Breast epithelium (tissue), 4 donors: ENCODE data around the gene ZNF22. TPM values are rescaled to one million over a fixed set of nuclear protein-coding genes. Genes with fewer than 3 reads are reported as not detected.
A peak's percentile ranks its signal among the peaks of the same experiment; 100 is the strongest.

ENCODE experiments used
- DNase-seq, 2 donors: peaks; one replicate each; pipeline ENCODE4 v3.0.0-alpha.2; 2019; ENCODE audit warnings: low spot score in 2 of 2
- H3K27ac ChIP-seq, 2 donors: fragments of 200-600 bp; sonication (generic) in 1 of 2; one replicate each; pipeline ENCODE4 v1.5.1; 2016 to 2019; ENCODE audit warnings: mild to moderate bottlenecking in 1 of 2
- H3K27me3 ChIP-seq, 2 donors: fragments of 200-600 bp; sonication (generic) in 1 of 2; one replicate each; pipeline versions ENCODE4 v1.5.1 to v1.6.0; 2017 to 2019; ENCODE audit warnings: control low read depth in 1 of 2, mild to moderate bottlenecking in 1 of 2
- H3K36me3 ChIP-seq: fragments of 200-600 bp; one replicate; pipeline ENCODE4 v1.5.1; 2019
- H3K4me1 ChIP-seq, 2 donors: fragments of 200-600 bp; sonication (generic); one replicate each; pipeline ENCODE4 v1.5.1; 2016 to 2019; ENCODE audit warnings: control low read depth in 1 of 2
- H3K4me3 ChIP-seq, 3 donors: fragments of 200-600 bp; sonication (generic); 1 replicate in 2 of 3; 2 replicates in 1 of 3; pipeline ENCODE4 v1.5.1; 2016 to 2019; ENCODE audit warnings: mild to moderate bottlenecking in 3 of 3, moderate library complexity in 2 of 3
- H3K9me3 ChIP-seq, 2 donors: fragments of 200-600 bp; sonication (generic) in 1 of 2; one replicate each; pipeline ENCODE4 v1.5.1; 2016 to 2019; ENCODE audit warnings: control low read depth in 1 of 2
- POLR2A ChIP-seq: fragments of 450-650 bp; IDR thresholded peaks from one replicate; pipeline ENCODE4 v1.6.1; 2016; ENCODE audit warnings: antibody characterized with exemption, mild to moderate bottlenecking, moderate library complexity
- POLR2AphosphoS5 ChIP-seq, 3 donors: sonication (generic); formaldehyde crosslinking; IDR thresholded peaks; one replicate each; pipeline ENCODE4 v1.6.1; 2017; ENCODE audit warnings: antibody characterized with exemption in 3 of 3
- intact Hi-C: fragments of 100-400 bp; cut with DNase I; formaldehyde crosslinking; loops from one replicate; pipeline ENCODE4 v1.15.1; 2023; ENCODE audit warnings: low total_unique reads
- total RNA-seq, 3 donors: library from RNA; depleted of rRNA; stranded (reverse); fragments of >200 nt; gene quantifications; one replicate each; pipeline ENCODE4 v1.1.0, GENCODE V29; 2016
- TF ChIP-seq, protein P1 (sequence below), 3 donors: fragments of 450-650 bp; IDR thresholded peaks; one replicate each; pipeline ENCODE4 v1.5.1; 2016 to 2017; ENCODE audit warnings: antibody characterized with exemption in 3 of 3, mild to moderate bottlenecking in 3 of 3, moderate library complexity in 3 of 3

ZNF22 gene
- total RNA-seq, 3 donors from 2014 or later = 32.0 to 54.1 (median 34.2) TPM

DNA sequence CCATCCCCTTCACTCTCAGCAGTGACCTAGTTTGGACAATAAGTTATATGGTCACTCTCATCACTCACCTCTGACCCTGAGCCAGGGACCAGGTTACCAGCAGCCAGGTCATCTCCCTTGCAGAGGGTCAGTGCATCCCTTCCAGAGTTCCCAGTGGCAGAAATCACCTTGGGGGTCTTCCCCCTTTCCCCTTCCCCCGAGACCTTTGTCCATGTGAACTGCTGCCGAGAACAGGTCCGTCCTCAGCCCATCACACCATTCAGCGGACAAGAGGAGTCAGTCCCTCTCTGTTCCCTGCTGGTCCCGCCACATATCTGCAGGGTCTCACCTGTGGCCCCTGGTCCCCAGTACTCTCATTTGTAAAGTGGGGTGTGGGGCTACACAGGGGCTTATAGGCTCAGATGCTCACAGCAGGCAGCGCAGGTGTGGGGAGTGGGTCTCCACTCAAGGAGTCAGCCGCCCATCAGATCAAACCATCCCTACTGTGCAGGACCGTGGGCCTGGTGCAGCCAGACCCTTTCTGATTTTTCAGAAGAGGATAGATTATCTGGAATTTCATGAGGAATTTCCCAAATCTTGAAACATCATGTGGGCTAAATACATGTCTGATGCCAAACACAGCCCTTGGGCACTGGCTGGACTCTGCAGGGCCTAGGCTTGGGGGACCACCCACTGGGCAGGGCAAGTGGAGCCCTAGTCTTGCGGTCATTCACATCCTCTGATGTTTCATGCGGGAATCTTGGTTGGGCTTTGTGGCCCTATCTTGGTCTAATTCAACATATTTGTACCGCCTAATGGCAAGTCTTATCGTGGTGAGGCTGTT is 28.6 kb upstream of the ZNF22 start:
- no peak for DNase-seq
- Histone ChIP-seq H3K27ac (peak overlapping the region; percentile 92 to 95), H3K36me3 (no peaks in the 10 kb centered on the region), H3K9me3 (no peaks in the 10 kb centered on the region), H3K4me3 (no peak overlapping the region), H3K4me1 (peaks cover 2 to 17% of the 10 kb centered on the region in 2 donors), H3K27me3 (no peaks in the 10 kb centered on the region)
- intact Hi-C loops = no loop called here
- TF ChIP-seq, protein P1, sequence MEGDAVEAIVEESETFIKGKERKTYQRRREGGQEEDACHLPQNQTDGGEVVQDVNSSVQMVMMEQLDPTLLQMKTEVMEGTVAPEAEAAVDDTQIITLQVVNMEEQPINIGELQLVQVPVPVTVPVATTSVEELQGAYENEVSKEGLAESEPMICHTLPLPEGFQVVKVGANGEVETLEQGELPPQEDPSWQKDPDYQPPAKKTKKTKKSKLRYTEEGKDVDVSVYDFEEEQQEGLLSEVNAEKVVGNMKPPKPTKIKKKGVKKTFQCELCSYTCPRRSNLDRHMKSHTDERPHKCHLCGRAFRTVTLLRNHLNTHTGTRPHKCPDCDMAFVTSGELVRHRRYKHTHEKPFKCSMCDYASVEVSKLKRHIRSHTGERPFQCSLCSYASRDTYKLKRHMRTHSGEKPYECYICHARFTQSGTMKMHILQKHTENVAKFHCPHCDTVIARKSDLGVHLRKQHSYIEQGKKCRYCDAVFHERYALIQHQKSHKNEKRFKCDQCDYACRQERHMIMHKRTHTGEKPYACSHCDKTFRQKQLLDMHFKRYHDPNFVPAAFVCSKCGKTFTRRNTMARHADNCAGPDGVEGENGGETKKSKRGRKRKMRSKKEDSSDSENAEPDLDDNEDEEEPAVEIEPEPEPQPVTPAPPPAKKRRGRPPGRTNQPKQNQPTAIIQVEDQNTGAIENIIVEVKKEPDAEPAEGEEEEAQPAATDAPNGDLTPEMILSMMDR (IDR thresholded peaks at IDR 0.05) = no peak
- TF ChIP-seq POLR2A = no peak
- TF ChIP-seq POLR2AphosphoS5 (IDR thresholded peaks at IDR 0.05) = peak in 2 of 3 donors; percentile 7 to 70

DNA sequence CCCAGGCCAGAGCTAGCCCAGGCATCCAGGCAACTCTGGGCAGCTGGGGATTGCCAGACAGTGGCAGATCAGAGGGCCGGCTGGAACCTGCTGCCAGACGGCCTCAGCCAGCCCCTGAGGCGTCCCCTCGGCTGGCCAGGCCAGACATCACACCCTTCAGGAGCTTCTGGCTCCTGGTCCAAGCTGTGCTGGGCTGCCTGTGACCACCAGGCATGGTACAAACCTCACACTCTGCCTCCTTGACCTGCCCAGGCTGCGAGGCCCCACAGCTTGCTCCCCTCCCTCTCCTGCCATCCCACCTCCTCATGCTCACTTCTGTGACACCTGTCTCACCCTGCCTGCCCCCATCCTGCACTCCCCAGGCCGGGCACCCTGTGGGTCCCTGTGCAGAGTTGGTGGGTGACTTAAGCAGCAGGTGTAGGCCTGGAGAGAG is 27.8 kb upstream of the ZNF22 start:
- H3K36me3 ChIP-seq = no peaks in the 10 kb centered on the region

DNA sequence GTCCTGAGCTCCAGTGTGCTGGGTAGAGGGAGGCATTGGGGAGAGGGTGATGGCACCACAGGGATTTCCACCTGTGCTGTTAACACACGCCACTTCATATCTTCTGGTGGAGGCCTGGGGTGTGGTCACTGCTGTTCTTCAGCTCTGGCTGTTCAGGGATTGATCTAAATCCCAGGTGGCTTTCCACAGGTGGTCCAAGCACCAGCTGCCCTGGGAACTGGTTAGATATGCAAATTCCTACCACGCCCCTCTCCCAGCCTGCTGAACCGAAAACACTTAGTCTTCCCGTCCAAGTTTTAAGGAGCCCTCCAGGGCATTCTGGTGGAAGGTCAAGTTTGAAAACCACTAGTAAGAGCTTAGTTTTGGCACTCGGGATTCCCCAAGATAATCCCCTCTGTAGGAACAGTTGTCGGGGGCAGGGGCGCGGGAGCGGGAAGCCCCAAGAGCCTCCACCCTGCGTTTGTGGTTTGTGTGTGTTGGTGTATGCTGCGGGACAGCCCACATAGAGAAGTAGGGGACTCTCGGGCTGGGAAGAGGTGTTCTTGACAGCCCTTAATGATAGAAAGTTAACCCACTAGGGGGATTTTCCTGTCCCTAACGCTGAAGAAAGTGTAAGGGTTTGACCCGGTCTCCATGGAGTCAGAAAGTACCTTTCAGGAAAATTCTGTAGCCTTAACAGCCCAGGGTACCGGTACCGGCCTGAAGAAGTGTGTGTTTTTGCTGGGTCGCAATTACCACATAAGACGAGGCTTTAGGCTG is 27.2 kb upstream of the ZNF22 start:
- peak overlapping the region; percentile 92 to 95 for H3K27ac ChIP-seq
- no peaks in the 10 kb centered on the region for H3K36me3 ChIP-seq
- no peak for TF ChIP-seq POLR2AphosphoS5 (IDR thresholded peaks at IDR 0.05)
- TF ChIP-seq, protein P1 (IDR thresholded peaks at IDR 0.05) = peak in 1 of 3 donors; percentile 1
- peak; percentile 44 for TF ChIP-seq POLR2A
- no peak for DNase-seq
- peak overlapping the region in 1 of 3 donors; percentile 82 for H3K4me3 ChIP-seq
- H3K9me3 ChIP-seq = no peaks in the 10 kb centered on the region
- no peaks in the 10 kb centered on the region for H3K27me3 ChIP-seq
- peaks cover 0 to 17% of the 10 kb centered on the region in 2 donors for H3K4me1 ChIP-seq
- intact Hi-C loops = no loop called here

More for the DNA sequence above, 27.8 kb upstream of the ZNF22 start:
- Histone ChIP-seq H3K9me3 (no peaks in the 10 kb centered on the region), H3K4me1 (peaks cover 0 to 17% of the 10 kb centered on the region in 2 donors), H3K4me3 (no peak overlapping the region), H3K27ac (peak overlapping the region; percentile 92 to 95), H3K27me3 (no peaks in the 10 kb centered on the region)
- TF ChIP-seq, protein P1 (IDR thresholded peaks at IDR 0.05) = peak in 1 of 3 donors; percentile 8
- TF ChIP-seq POLR2AphosphoS5 (IDR thresholded peaks at IDR 0.05) (peak in 2 of 3 donors; percentile 6 to 95), POLR2A (no peak)
- DNase-seq = no peak
- intact Hi-C loops = no loop called here

DNA sequence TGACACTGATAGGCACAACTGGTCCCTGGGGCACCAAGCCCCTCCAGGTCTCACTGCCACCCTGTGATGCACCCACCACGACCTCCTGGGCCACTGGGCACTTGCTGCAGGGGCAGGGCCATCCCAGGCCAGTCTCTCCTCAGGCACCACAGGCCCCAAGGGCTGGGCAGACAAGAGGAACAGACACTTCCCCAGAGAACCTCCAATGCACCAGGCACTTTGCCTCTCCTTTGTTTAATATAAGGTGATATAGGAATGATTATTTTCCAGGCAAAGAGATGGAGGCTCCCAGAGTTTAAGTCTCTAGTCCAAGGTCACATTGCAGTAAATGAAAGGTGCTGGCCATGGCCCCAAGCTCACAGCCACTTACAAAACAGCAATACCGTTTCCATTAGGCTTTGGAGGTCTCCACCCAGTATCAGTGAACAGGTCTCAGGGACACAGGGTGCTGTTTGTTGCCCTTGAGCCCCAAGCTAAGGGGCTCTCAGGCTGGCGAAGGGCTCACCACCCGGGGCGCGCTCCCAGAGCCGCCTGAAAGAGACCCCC is 26.6 kb upstream of the ZNF22 start:
- no peaks in the 10 kb centered on the region for H3K9me3 ChIP-seq
- TF ChIP-seq POLR2AphosphoS5 (IDR thresholded peaks at IDR 0.05) (peak in 1 of 3 donors; percentile 58), POLR2A (no peak)
- no peaks in the 10 kb centered on the region for H3K27me3 ChIP-seq
- peak overlapping the region; percentile 92 to 95 for H3K27ac ChIP-seq
- peaks cover 6 to 19% of the 10 kb centered on the region in 2 donors for H3K4me1 ChIP-seq
- no peaks in the 10 kb centered on the region for H3K36me3 ChIP-seq
- DNase-seq = no peak
- intact Hi-C loops = no loop called here
- H3K4me3 ChIP-seq = peak overlapping the region; percentile 69 to 82 (median 74)

DNA sequence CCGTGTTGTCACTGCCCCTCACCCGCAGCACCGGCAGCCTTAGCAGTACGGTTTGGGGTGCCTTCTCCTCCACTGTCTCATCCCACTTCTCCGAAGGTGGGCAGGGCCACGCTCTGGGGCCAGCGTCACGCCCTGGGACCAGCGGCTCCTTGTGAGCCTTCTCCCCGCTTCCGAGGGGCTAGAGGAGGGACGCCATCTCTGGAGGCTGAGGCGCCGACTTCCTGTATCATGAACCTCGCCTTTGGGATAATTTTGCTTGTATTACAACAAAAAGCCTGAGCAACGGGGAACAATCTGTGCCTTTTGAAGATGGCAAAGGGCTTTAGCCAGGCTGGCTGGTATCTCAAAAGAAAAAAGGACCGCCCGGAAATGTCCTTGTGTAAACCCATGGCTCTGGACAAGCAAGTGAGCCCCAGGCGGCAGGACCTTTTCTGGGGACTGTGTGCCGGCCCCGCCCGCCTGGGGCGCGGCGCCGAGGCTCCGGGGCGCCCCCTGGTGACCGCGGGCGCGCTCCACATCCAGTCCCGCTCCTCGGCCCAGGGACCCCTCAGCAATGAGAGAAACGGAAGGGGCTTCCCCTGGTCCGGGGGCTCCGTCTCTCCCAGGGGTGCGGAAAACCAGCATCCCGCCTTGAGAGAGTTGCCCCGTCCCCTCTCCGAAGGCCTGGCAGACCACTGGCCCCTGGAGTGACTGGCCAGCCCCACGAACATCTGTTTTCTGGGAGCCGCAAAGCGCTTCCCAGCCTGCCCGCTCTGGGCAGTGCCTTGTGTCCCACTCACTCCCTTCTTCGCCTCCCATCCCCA is 25.9 kb upstream of the ZNF22 start:
- DNase-seq = peak in 1 of 2 donors; percentile 64
- Histone ChIP-seq H3K4me3 (peak overlapping the region; percentile 69 to 82 (median 74)), H3K36me3 (no peaks in the 10 kb centered on the region), H3K27ac (peak overlapping the region; percentile 92 to 95), H3K27me3 (no peaks in the 10 kb centered on the region), H3K9me3 (no peaks in the 10 kb centered on the region), H3K4me1 (peaks cover 8 to 17% of the 10 kb centered on the region in 2 donors)
- intact Hi-C loops = no loop called here
- TF ChIP-seq POLR2A (peak; percentile 76), POLR2AphosphoS5 (IDR thresholded peaks at IDR 0.05) (peak; percentile 51 to 87 (median 63))
- TF ChIP-seq, protein P1 (IDR thresholded peaks at IDR 0.05) = peak; percentile 60 to 97 (median 93)
